8988T (cell line): ENCODE measurements around the gene EFCAB8.
"Not testable (repeated sequence)": the region's sequence is repeated elsewhere in the genome, so short reads cannot be mapped to it uniquely, and the experiment has no call there.

Source experiments
- DNase-seq: peaks from one replicate; pipeline ENCODE4 v3.0.0; 2011

The EFCAB8 gene

GRCh38 chr20:32973077-32973717 lies 114.5 kb downstream of the EFCAB8 start:
- DNase-seq, result no peak

GRCh38 chr20:32974204-32975064 lies 115.7 kb downstream of the EFCAB8 start:
- DNase-seq, result not testable (repeated sequence)

- not testable (repeated sequence) for DNase-seq
These were observed 116.4 kb downstream of the EFCAB8 start for GRCh38 chr20:32975121-32975520.

- DNase-seq, result no peak
These were observed 117.3 kb downstream of the EFCAB8 start for GRCh38 chr20:32975698-32976674.

GRCh38 chr20:32976746-32977145 lies 118.0 kb downstream of the EFCAB8 start:
- no peak for DNase-seq

GRCh38 chr20:32977281-32978008 lies 118.7 kb downstream of the EFCAB8 start:
- DNase-seq, result no peak

GRCh38 chr20:32978009-32978335 lies 119.2 kb downstream of the EFCAB8 start:
- no peak for DNase-seq

GRCh38 chr20:32979201-32979998 lies 120.7 kb downstream of the EFCAB8 start:
- no peak for DNase-seq

- no peak for DNase-seq
These were observed 121.6 kb downstream of the EFCAB8 start for GRCh38 chr20:32980131-32980941.

- DNase-seq, result no peak
These were observed 122.3 kb downstream of the EFCAB8 start for GRCh38 chr20:32980990-32981389.

GRCh38 chr20:32982617-32983458 lies 124.1 kb downstream of the EFCAB8 start:
- no peak for DNase-seq

GRCh38 chr20:32983459-32984112 lies 124.9 kb downstream of the EFCAB8 start:
- DNase-seq, result no peak

GRCh38 chr20:32984196-32984595 lies 125.5 kb downstream of the EFCAB8 start:
- DNase-seq, result no peak

- no peak for DNase-seq
These were observed 126.1 kb downstream of the EFCAB8 start for GRCh38 chr20:32984631-32985354.

- DNase-seq, result no peak
These were observed 126.9 kb downstream of the EFCAB8 start for GRCh38 chr20:32985596-32985995.

GRCh38 chr20:32986331-32986966 lies 127.7 kb downstream of the EFCAB8 start:
- no peak for DNase-seq

GRCh38 chr20:32987044-32987825 lies 128.5 kb downstream of the EFCAB8 start:
- no peak for DNase-seq
